Gastrocnemius medialis (tissue), 4 donors: ENCODE measurements around the gene CIDEC. TPM values are rescaled to one million over a fixed set of nuclear protein-coding genes. Genes with fewer than 3 reads are reported as not detected.
"Not testable (repeated sequence)": the region's sequence is repeated elsewhere in the genome, so short reads cannot be mapped to it uniquely, and the experiment has no call there.

Experiments used
- ATAC-seq, 2 donors: fragments of 150-250 bp; one replicate each; pipeline ENCODE4 v1.9.1; 2016
- DNase-seq, 2 donors: peaks; one replicate each; pipeline ENCODE4 v3.0.0-alpha.2; 2019
- H3K27ac ChIP-seq, 4 donors: fragments of 200-600 bp; sonication (generic); 1 replicate in 1 of 4; 2 replicates in 3 of 4; pipeline ENCODE4 v1.5.1; 2016 to 2018; ENCODE audit warnings: mild to moderate bottlenecking in 2 of 4, moderate library complexity in 1 of 4
- H3K27me3 ChIP-seq, 3 donors: fragments of 200-600 bp; sonication (generic) in 2 of 3; 1 replicate in 1 of 3; 2 replicates in 2 of 3; pipeline versions ENCODE4 v1.5.1 to v1.6.0; 2016 to 2019; ENCODE audit warnings: mild to moderate bottlenecking in 1 of 3, moderate library complexity in 1 of 3
- H3K36me3 ChIP-seq, 2 donors: fragments of 200-600 bp; sonication (generic) in 1 of 2; one replicate each; pipeline ENCODE4 v1.5.1; 2017 to 2018
- H3K4me1 ChIP-seq, 2 donors: fragments of 200-600 bp; sonication (generic) in 1 of 2; one replicate each; pipeline ENCODE4 v1.5.1; 2016 to 2017; ENCODE audit warnings: mild to moderate bottlenecking in 2 of 2
- H3K4me3 ChIP-seq, 4 donors: fragments of 200-600 bp; sonication (generic) in 3 of 4; 1 replicate in 1 of 4; 2 replicates in 3 of 4; pipeline ENCODE4 v1.5.1; 2016 to 2019; ENCODE audit warnings: mild to moderate bottlenecking in 2 of 4
- H3K9me3 ChIP-seq, 3 donors: fragments of 200-600 bp; sonication (generic) in 2 of 3; 1 replicate in 1 of 3; 2 replicates in 2 of 3; pipeline ENCODE4 v1.5.1; 2016 to 2019
- CTCF ChIP-seq, 5 experiments: fragments of 450-650 bp in 3 of 5; fragments of 200-600 bp in 2 of 5; sonication (generic) in 2 of 5; IDR thresholded peaks in 4 of 5; conservative IDR thresholded peaks in 1 of 5; 1 replicate in 4 of 5; 2 replicates in 1 of 5; pipeline ENCODE4 v1.5.1; 2016 to 2019; ENCODE audit warnings: antibody characterized with exemption in 5 of 5, mild to moderate bottlenecking in 3 of 5, moderate library complexity in 3 of 5
- POLR2A ChIP-seq, 2 donors: fragments of 450-650 bp; IDR thresholded peaks; one replicate each; pipeline ENCODE4 v1.6.1; 2017; ENCODE audit warnings: antibody characterized with exemption in 2 of 2, mild to moderate bottlenecking in 2 of 2, moderate library complexity in 2 of 2
- in situ Hi-C, 4 donors: fragments of 200-750 bp; cut with MboI; loops; one replicate each; pipeline versions ENCODE4 v1.15.0 to v1.8.0; 2017; ENCODE audit warnings: low sequenced_read_pairs in 4 of 4
- intact Hi-C: fragments of 100-400 bp; cut with DNase I; formaldehyde crosslinking; loops from one replicate; pipeline ENCODE4 v1.15.1; 2023; ENCODE audit warnings: low total_unique reads
- total RNA-seq, 4 donors: library from RNA; depleted of rRNA; stranded (reverse); fragments of >200 nt; gene quantifications; one replicate each; pipeline versions ENCODE4 v1.1.0 to v1.2.3, GENCODE V29; 2016

CIDEC gene
- total RNA-seq, 4 donors from 2014 or later = 1.4 to 13.4 (median 3.5) TPM

DNA sequence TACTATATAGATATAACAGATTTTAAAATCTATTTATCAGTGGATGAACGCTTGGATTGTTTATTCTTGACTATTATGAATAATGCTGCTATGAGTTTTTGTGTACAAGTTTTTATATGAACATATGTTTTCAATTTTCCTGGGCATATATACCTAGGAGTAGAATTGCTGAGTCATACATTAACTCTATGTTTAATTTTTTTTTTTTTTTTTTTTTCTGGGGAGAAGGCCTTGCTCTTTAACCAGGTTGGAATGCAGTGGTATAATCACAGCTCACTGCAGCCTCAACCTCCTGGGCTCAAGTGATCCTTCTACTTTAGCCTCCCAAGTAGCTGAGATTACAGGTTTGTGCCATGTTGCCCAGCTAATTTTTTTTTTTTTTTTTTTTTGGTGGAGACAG lies 9.1 kb downstream of the CIDEC start:
- intact Hi-C loops = no loop called here
- DNase-seq (no peak), ATAC-seq (no peak)
- H3K4me1 ChIP-seq = peaks cover 5 to 7% of the 10 kb centered on the region in 2 donors
- no peaks in the 10 kb centered on the region for H3K27me3 ChIP-seq
- TF ChIP-seq CTCF (IDR thresholded peaks at IDR 0.05 in 4 of 5, conservative IDR thresholded peaks at IDR 0.05 in 1 of 5) (no peak), POLR2A (IDR thresholded peaks at IDR 0.05) (no peak)
- no peak overlapping the region for H3K27ac ChIP-seq
- in situ Hi-C loops = no loop called here
- no peaks in the 10 kb centered on the region for H3K9me3 ChIP-seq
- H3K4me3 ChIP-seq = no peak overlapping the region
- H3K36me3 ChIP-seq = no peaks in the 10 kb centered on the region

GRCh38 chr3:9869955-9870354 lies 10.1 kb downstream of the CIDEC start:
- in situ Hi-C loops (no loop called here), intact Hi-C loops (no loop called here)
- ATAC-seq = no peak

GRCh38 chr3:9867106-9867505 lies 12.9 kb downstream of the CIDEC start:
- in situ Hi-C loops = no loop called here
- intact Hi-C loops = no loop called here
- no peak for ATAC-seq
- no peak overlapping the region for H3K4me3 ChIP-seq
- H3K9me3 ChIP-seq = no peaks in the 10 kb centered on the region
- TF ChIP-seq CTCF (IDR thresholded peaks at IDR 0.05 in 4 of 5, conservative IDR thresholded peaks at IDR 0.05 in 1 of 5) (no peak), POLR2A (IDR thresholded peaks at IDR 0.05) (no peak)
- H3K36me3 ChIP-seq = no peaks in the 10 kb centered on the region
- H3K27ac ChIP-seq = no peak overlapping the region
- peaks cover 0 to 7% of the 10 kb centered on the region in 2 donors for H3K4me1 ChIP-seq
- DNase-seq = no peak
- H3K27me3 ChIP-seq = no peaks in the 10 kb centered on the region

More at GRCh38 chr3:9869955-9870354, 10.1 kb downstream of the CIDEC start:
- no peaks in the 10 kb centered on the region for H3K4me1 ChIP-seq
- no peak for DNase-seq
- no peak overlapping the region for H3K27ac ChIP-seq
- no peak overlapping the region for H3K4me3 ChIP-seq
- no peaks in the 10 kb centered on the region for H3K9me3 ChIP-seq
- no peaks in the 10 kb centered on the region for H3K36me3 ChIP-seq
- no peak for TF ChIP-seq POLR2A (IDR thresholded peaks at IDR 0.05)
- no peak for TF ChIP-seq CTCF (IDR thresholded peaks at IDR 0.05 in 4 of 5, conservative IDR thresholded peaks at IDR 0.05 in 1 of 5)
- H3K27me3 ChIP-seq = no peaks in the 10 kb centered on the region

DNA sequence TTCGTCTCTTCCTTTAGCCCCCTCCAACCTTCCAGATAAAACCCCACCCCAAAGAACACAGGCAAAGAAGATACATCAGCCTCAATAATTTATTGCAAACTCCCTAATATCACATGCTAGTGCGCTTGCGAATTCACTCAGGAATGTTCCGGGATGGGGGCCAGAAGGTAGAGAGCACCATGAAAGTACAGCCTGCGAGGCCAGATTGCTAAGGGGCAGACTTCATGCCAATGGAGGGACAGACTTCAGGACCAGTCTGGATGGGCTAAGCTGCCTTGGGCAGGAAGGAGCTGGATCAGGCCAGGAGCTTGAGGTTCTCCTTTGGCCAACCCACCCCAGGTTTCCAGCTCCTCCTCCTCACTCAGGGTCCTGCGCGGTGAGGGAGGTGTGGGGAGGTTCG lies 13.4 kb downstream of the CIDEC start:
- in situ Hi-C loops = no loop called here
- TF ChIP-seq CTCF (IDR thresholded peaks at IDR 0.05 in 4 of 5, conservative IDR thresholded peaks at IDR 0.05 in 1 of 5) (no peak), POLR2A (IDR thresholded peaks at IDR 0.05) (no peak)
- Histone ChIP-seq H3K4me1 (peaks cover 0 to 7% of the 10 kb centered on the region in 2 donors), H3K27ac (no peak overlapping the region), H3K4me3 (no peak overlapping the region), H3K9me3 (no peaks in the 10 kb centered on the region), H3K36me3 (no peaks in the 10 kb centered on the region), H3K27me3 (no peaks in the 10 kb centered on the region)
- intact Hi-C loops = no loop called here
- DNase-seq (peak; percentile 33 to 50), ATAC-seq (peak; percentile 63 to 78)

DNA sequence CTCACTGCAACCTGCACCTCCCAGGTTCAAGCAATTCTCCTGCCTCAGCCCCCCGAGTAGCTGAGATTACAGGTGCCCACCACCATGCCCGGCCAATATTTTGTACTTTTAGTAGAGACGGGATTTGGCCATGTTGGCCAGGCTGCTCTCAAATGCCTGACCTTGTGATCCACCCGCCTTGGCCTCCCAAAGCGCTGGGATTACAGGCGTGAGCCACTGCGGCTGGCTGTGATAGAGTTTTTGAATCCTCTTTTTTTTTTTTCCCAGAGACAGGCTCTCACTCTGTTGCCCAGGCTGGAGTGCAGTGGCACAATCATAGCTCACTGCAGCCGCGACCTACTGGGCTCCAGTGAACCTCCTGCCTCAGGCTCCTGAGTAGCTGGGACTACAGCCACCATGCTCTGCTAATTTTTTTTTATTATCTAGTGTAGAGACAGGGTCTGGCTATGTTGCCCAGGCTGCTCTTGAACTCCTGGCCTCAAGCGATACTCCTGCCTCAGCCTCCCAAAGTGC lies 14.9 kb downstream of the CIDEC start:
- H3K4me1 ChIP-seq, H3K36me3 ChIP-seq, in situ Hi-C loops, DNase-seq, H3K9me3 ChIP-seq, ATAC-seq, H3K27me3 ChIP-seq, intact Hi-C loops, H3K4me3 ChIP-seq: not testable (repeated sequence)
- H3K27ac ChIP-seq = peak overlapping the region in 1 of 4 donors; percentile 16
